GM12878 (cell line): Measurements from ENCODE around the gene TECR. TPM values are rescaled to one million over a fixed set of nuclear protein-coding genes. Genes with fewer than 3 reads are reported as not detected.

Source experiments
- ATAC-seq: fragments of 200-7000 bp; cut with Tn5 transposase; 3 replicates; pipeline ENCODE4 v1.9.1; 2020; ENCODE audit warnings: mild to moderate bottlenecking, moderate library complexity
- BruUV-seq: library from RNA; stranded (reverse); fragments of 400-500 nt; replicated peaks from 2 replicates; lab custom pipeline; 2021; lab: Mats Ljungman, UMichigan
- CTCF ChIA-PET: fragments of 300-600 bp; sonication (Branson Sonifier 250); formaldehyde crosslinking; extraction: SDS; loops from one replicate; lab custom pipeline; 2021; ENCODE audit warnings: inconsistent platforms; lab: Yijun Ruan, JAX
- POLR2A ChIA-PET: fragments of 350-600 bp; formaldehyde crosslinking; extraction: SDS; loops from one replicate; lab custom pipeline; 2021; ENCODE audit warnings: inconsistent platforms; lab: Charles Lee
- RAD21 ChIA-PET: fragments of 300-600 bp; sonication (Branson Sonifier 250); formaldehyde crosslinking; loops from one replicate; lab custom pipeline; 2023; ENCODE audit warnings: antibody characterized with exemption; ENCODE audit not compliant: unreplicated experiment; lab: Charles Lee
- SMC1A ChIA-PET: fragments of 300-600 bp; sonication (Branson Sonifier 250); formaldehyde crosslinking; loops from one replicate; lab custom pipeline; 2023; ENCODE audit not compliant: unreplicated experiment, uncharacterized antibody; lab: Charles Lee
- DNase-seq: peaks from one replicate; pipeline ENCODE4 v3.0.0-alpha.2; 2011; ENCODE audit warnings: low read depth, low spot score
- FAIRE-seq: peaks from 3 replicates; lab custom pipeline; 2011; peaks lifted over from hg19 to GRCh38; lab: Jason Lieb, UNC
- H2AFZ ChIP-seq: 2 replicates; pipeline ENCODE4 v1.6.0; 2011; ENCODE audit warnings: low read depth, low read length, control low read depth; ENCODE audit not compliant: control insufficient read depth
- H3K27ac ChIP-seq: 2 replicates; pipeline ENCODE4 v1.5.1; 2011; ENCODE audit warnings: control low read depth; ENCODE audit not compliant: control insufficient read depth, insufficient read depth
- H3K27me3 ChIP-seq, 2 experiments: replicated peaks in 1 of 2; 2 replicates each; pipeline versions ENCODE4 v1.6.0 to v1.6.1; 2011; ENCODE audit warnings: low read length in 1 of 2; ENCODE audit not compliant: control insufficient read depth in 2 of 2, insufficient read depth in 2 of 2
- H3K36me3 ChIP-seq, 2 experiments: 2 replicates each; pipeline ENCODE4 v1.5.1; 2011; ENCODE audit warnings: low read length in 1 of 2; ENCODE audit not compliant: control insufficient read depth in 2 of 2, insufficient read depth in 2 of 2
- H3K4me1 ChIP-seq: 2 replicates; pipeline ENCODE4 v1.6.1; 2011; ENCODE audit warnings: mild to moderate bottlenecking, low read length, moderate library complexity, mixed read lengths; ENCODE audit not compliant: control insufficient read depth, insufficient read depth
- H3K4me2 ChIP-seq: 2 replicates; pipeline ENCODE4 v1.6.0; 2011; ENCODE audit warnings: control low read depth; ENCODE audit not compliant: control insufficient read depth, insufficient read depth
- H3K4me3 ChIP-seq: fragments of 200-600 bp; sonication (generic); 2 replicates; pipeline ENCODE4 v1.5.1; 2016
- H3K79me2 ChIP-seq: 2 replicates; pipeline ENCODE4 v1.6.0; 2011; ENCODE audit warnings: low read length; ENCODE audit not compliant: control insufficient read depth, insufficient read depth
- H3K9ac ChIP-seq: 2 replicates; pipeline ENCODE4 v1.8.0; 2011; ENCODE audit warnings: low read length, control low read depth, mixed read lengths; ENCODE audit not compliant: control insufficient read depth, insufficient read depth
- H3K9me3 ChIP-seq: replicated peaks from 3 replicates; pipeline ENCODE4 v1.5.1; 2011; ENCODE audit warnings: mild to moderate bottlenecking, low read length; ENCODE audit not compliant: control insufficient read depth, insufficient read depth
- H4K20me1 ChIP-seq: 2 replicates; pipeline ENCODE4 v1.6.0; 2011; ENCODE audit not compliant: control insufficient read depth, insufficient read depth
- ATF2 ChIP-seq: IDR thresholded peaks from 2 replicates; pipeline ENCODE4 v1.6.1; 2012; ENCODE audit warnings: low read length, inconsistent platforms
- ATF3 ChIP-seq: IDR thresholded peaks from 2 replicates; pipeline ENCODE4 v1.6.1; 2011; ENCODE audit warnings: low read depth, mild to moderate bottlenecking, low read length, moderate library complexity, borderline replicate concordance; ENCODE audit errors: extremely low read depth
- EED ChIP-seq: sonication (generic); IDR thresholded peaks from 2 replicates; pipeline ENCODE4 v1.6.1; 2016; ENCODE audit warnings: antibody characterized with exemption, low read depth
- HSF1 ChIP-seq: fragments of 150-350 bp; IDR thresholded peaks from 2 replicates; pipeline ENCODE4 v1.6.1; 2014; ENCODE audit warnings: mild to moderate bottlenecking, low read depth, low read length
- IKZF1 ChIP-seq: fragments of 450-650 bp; conservative IDR thresholded peaks from 2 replicates; pipeline ENCODE4 v1.6.1; 2017; ENCODE audit warnings: antibody characterized with exemption, mild to moderate bottlenecking
- IRF3 ChIP-seq: fragments of 450-650 bp; IDR thresholded peaks from 2 replicates; pipeline ENCODE4 v1.6.1; 2014; ENCODE audit warnings: mild to moderate bottlenecking
- PRDM15 ChIP-seq: fragments of 450-650 bp; formaldehyde crosslinking; IDR thresholded peaks from 2 replicates; pipeline ENCODE4 v1.4.0; 2020; ENCODE audit warnings: mild to moderate bottlenecking, moderate library complexity
- SMAD1 ChIP-seq: fragments of 450-650 bp; IDR thresholded peaks from 2 replicates; pipeline ENCODE4 v1.6.1; 2018; ENCODE audit warnings: mild to moderate bottlenecking, low read depth; ENCODE audit not compliant: partially characterized antibody
- SREBF2 ChIP-seq: IDR thresholded peaks from 2 replicates; pipeline ENCODE4 v1.6.1; 2012; ENCODE audit warnings: mild to moderate bottlenecking, low read length
- TARDBP ChIP-seq: IDR thresholded peaks from 2 replicates; pipeline ENCODE4 v1.6.1; 2016; ENCODE audit warnings: borderline replicate concordance
- WGBS: methylation state at CpG from one replicate; pipeline ENCODE4 v1.1.6; 2016; ENCODE audit warnings: low lambda C conversion rate; ENCODE audit not compliant: insufficient replicate concordance, insufficient coverage; ENCODE audit errors: missing lambda C conversion rate; 5-methylcytosine and 5-hydroxymethylcytosine counted together
- in situ Hi-C: fragments of 300-500 bp; cut with MboI; formaldehyde crosslinking; loops from 9 replicates; pipeline ENCODE4 v1.14.3; 2018; ENCODE audit warnings: mixed read lengths
- intact Hi-C: fragments of 100-400 bp; cut with micrococcal nuclease; formaldehyde crosslinking; loops from one replicate; pipeline ENCODE4 v1.14.2; 2022; ENCODE audit not compliant: unreplicated experiment
- polyA plus RNA-seq, 11 experiments: library from polyadenylated mRNA; depleted of rRNA in 4 of 11; unstranded in 6 of 11; stranded (reverse) in 5 of 11; fragments of >200 nt; fragmentation: Nextera tagmentation in 4 of 11; fragmentation: Illumina TruSeq in 1 of 11; extraction: Ambion mirVana in 4 of 11; extraction: Trizol in 1 of 11; gene quantifications; 1 replicate in 1 of 11; 2 replicates in 10 of 11; pipeline versions ENCODE4 v1.2.1 to v1.2.3, GENCODE V29; 2011 to 2016; ENCODE audit warnings: inconsistent platforms in 2 of 11, missing spikeins in 2 of 11, low read depth in 1 of 11
- total RNA-seq, 4 experiments: library from RNA; depleted of rRNA in 3 of 4; stranded (reverse); fragments of >200 nt in 3 of 4; fragmentation: Illumina TruSeq in 1 of 4; extraction: Trizol in 1 of 4; gene quantifications; 2 replicates each; pipeline versions ENCODE4 v1.2.1 to v1.2.3, GENCODE V29; 2013 to 2021

Gene TECR
- total and polyA plus RNA-seq, 10 of the 15 experiments (the other 5 are each of a cell fraction or from before 2014, with no cell fraction given), result 9.6 to 157 (median 64.2) TPM

GRCh38 chr19:14507704-14508542 is 21.5 kb upstream of the TECR start (continued):
- no peak for TF ChIP-seq HSF1
- TF ChIP-seq EED, result no peak
- TF ChIP-seq SREBF2, result no peak
- TF ChIP-seq SMAD1, result no peak
- no peak for TF ChIP-seq ATF2
- TF ChIP-seq, all 136 proteins: peak for 0

GRCh38 chr19:14510311-14511228 is 18.8 kb upstream of the TECR start:
- SMC1A ChIA-PET, result no interaction called here
- no peak overlapping the region for H3K4me2 ChIP-seq
- H3K4me1 ChIP-seq, result peaks cover 4% of the 10 kb centered on the region; the same call in 1 of the 2 replicates

More at GRCh38 chr19:14510311-14511228, 18.8 kb upstream of the TECR start:
- H4K20me1 ChIP-seq, result no peaks in the 10 kb centered on the region
- peaks cover 3 to 6% of the 10 kb centered on the region in 2 experiments; a peak in 3 of 4 replicates for H3K36me3 ChIP-seq
- no TSS peak for BruUV-seq
- H3K27me3 ChIP-seq, result no peaks in the 10 kb centered on the region
- no peak overlapping the region for H3K27ac ChIP-seq
- ChIA-PET CTCF (no interaction called here), RAD21 (no interaction called here)
- no peak overlapping the region for H3K4me3 ChIP-seq
- no peaks in the 10 kb centered on the region for H3K9me3 ChIP-seq
- in situ Hi-C loops, result no loop called here
- DNase-seq (no peak), FAIRE-seq (no peak)
- H2AFZ ChIP-seq, result no peak overlapping the region
- intact Hi-C loops, result no loop called here
- no peak for TF ChIP-seq ATF3
- TF ChIP-seq TARDBP, result no peak
- TF ChIP-seq PRDM15 (CRISPR knock-in tag), result no peak
- no peak for TF ChIP-seq IKZF1
- no peak for TF ChIP-seq IRF3
- TF ChIP-seq, all 136 proteins: peak for 0
- Histone ChIP-seq H3K79me2 (peaks cover 3% of the 10 kb centered on the region; the same call in 1 of the 2 replicates), H3K9ac (no peak overlapping the region)
- POLR2A ChIA-PET, result interaction anchor here (0.7 to 1.4 kb wide), 8 partner anchors 8 to 436 kb away, joined by 3 to 8 read pairs (median 4); partner anchors contain the start of gene ZNF333
- WGBS, result 77% methylated on average over 21 of the region's 22 CpGs
- ATAC-seq, result no peak
